HEK293 (cell line): ENCODE data around the gene LRRK1.

ENCODE experiments used
- CTCF ChIA-PET: fragments of 350-600 bp; formaldehyde crosslinking; extraction: SDS; loops from one replicate; lab custom pipeline; 2021; ENCODE audit warnings: antibody characterized with exemption; lab: Yijun Ruan, JAX
- POLR2A ChIA-PET: fragments of 300-600 bp; formaldehyde crosslinking; extraction: SDS; loops from one replicate; lab custom pipeline; 2020; ENCODE audit warnings: antibody characterized with exemption, inconsistent platforms; lab: Yijun Ruan, JAX
- H3K27ac ChIP-seq: fragments of 200-500 bp; sonication (Bioruptor generic); 2 replicates; pipeline ENCODE4 v1.5.1; 2014; ENCODE audit warnings: low read depth, low read length, control low read depth, inconsistent platforms; ENCODE audit errors: extremely low read depth
- H3K36me3 ChIP-seq, 2 experiments: fragments of 200-500 bp in 1 of 2; sonication (Bioruptor generic) in 1 of 2; 1 replicate in 1 of 2; 2 replicates in 1 of 2; pipeline ENCODE4 v1.5.1; 2014 to 2017; ENCODE audit warnings: inconsistent platforms in 2 of 2, low read length in 2 of 2; ENCODE audit not compliant: control insufficient read depth in 2 of 2, insufficient read depth in 1 of 2
- H3K4me1 ChIP-seq: fragments of 200-500 bp; sonication (Bioruptor generic); 2 replicates; pipeline ENCODE4 v1.5.1; 2014; ENCODE audit warnings: mild to moderate bottlenecking, low read length, inconsistent platforms; ENCODE audit not compliant: control insufficient read depth, insufficient read depth
- H3K4me3 ChIP-seq: 2 replicates; pipeline ENCODE4 v1.5.1; 2011; ENCODE audit warnings: low read depth, mild to moderate bottlenecking, control low read depth, low read length, moderate library complexity
- H3K9me3 ChIP-seq: fragments of 200-500 bp; sonication (Bioruptor generic); 2 replicates; pipeline ENCODE4 v1.5.1; 2014; ENCODE audit warnings: low read depth, low read length, inconsistent platforms; ENCODE audit not compliant: control insufficient read depth, insufficient read depth
- IKZF3 ChIP-seq: fragments of 450-650 bp; IDR thresholded peaks from 2 replicates; pipeline ENCODE4 v1.5.0; 2018; ENCODE audit warnings: missing biosample characterization, mild to moderate bottlenecking, missing genetic modification characterization, moderate library complexity
- YY2 ChIP-seq: fragments of 450-650 bp; formaldehyde crosslinking; IDR thresholded peaks from 2 replicates; pipeline ENCODE4 v1.5.1; 2016; ENCODE audit warnings: missing biosample characterization, missing genetic modification characterization
- ZBTB7A ChIP-seq: fragments of 450-650 bp; formaldehyde crosslinking; IDR thresholded peaks from 2 replicates; pipeline ENCODE4 v1.5.1; 2016; ENCODE audit warnings: low read depth, missing biosample characterization, missing genetic modification characterization
- ZFP3 ChIP-seq: fragments of 450-650 bp; formaldehyde crosslinking; IDR thresholded peaks from 2 replicates; pipeline ENCODE4 v1.5.1; 2016; ENCODE audit warnings: low read depth, missing biosample characterization, missing genetic modification characterization
- ZNF132 ChIP-seq: fragments of 450-650 bp; formaldehyde crosslinking; IDR thresholded peaks from 2 replicates; pipeline ENCODE4 v1.5.1; 2017; ENCODE audit warnings: missing biosample characterization, missing genetic modification characterization, borderline replicate concordance
- ZNF138 ChIP-seq: fragments of 450-650 bp; formaldehyde crosslinking; IDR thresholded peaks from 2 replicates; pipeline ENCODE4 v1.5.1; 2016; ENCODE audit warnings: missing biosample characterization, missing genetic modification characterization, borderline replicate concordance
- ZNF140 ChIP-seq: fragments of 450-650 bp; formaldehyde crosslinking; IDR thresholded peaks from 2 replicates; pipeline ENCODE4 v1.5.1; 2016; ENCODE audit warnings: missing biosample characterization, missing genetic modification characterization
- ZNF175 ChIP-seq: fragments of 450-650 bp; formaldehyde crosslinking; IDR thresholded peaks from 2 replicates; pipeline ENCODE4 v1.5.1; 2016; ENCODE audit warnings: missing biosample characterization, missing genetic modification characterization
- ZNF202 ChIP-seq: fragments of 450-650 bp; formaldehyde crosslinking; IDR thresholded peaks from 2 replicates; pipeline ENCODE4 v1.5.1; 2016; ENCODE audit warnings: missing biosample characterization, missing genetic modification characterization, borderline replicate concordance
- ZNF555 ChIP-seq: fragments of 450-650 bp; formaldehyde crosslinking; conservative IDR thresholded peaks from 2 replicates; pipeline ENCODE4 v1.5.1; 2017; ENCODE audit warnings: missing biosample characterization, mild to moderate bottlenecking, missing genetic modification characterization, inconsistent platforms
- ZSCAN23 ChIP-seq: fragments of 450-650 bp; formaldehyde crosslinking; IDR thresholded peaks from 2 replicates; pipeline ENCODE4 v1.5.1; 2016; ENCODE audit warnings: missing biosample characterization, missing genetic modification characterization
- TF ChIP-seq, protein P1 (sequence below): fragments of 450-650 bp; formaldehyde crosslinking; IDR thresholded peaks from 2 replicates; pipeline ENCODE4 v1.5.1; 2016; ENCODE audit warnings: missing biosample characterization, missing genetic modification characterization
- TF ChIP-seq, protein P2 (sequence below): fragments of 450-650 bp; formaldehyde crosslinking; IDR thresholded peaks from 2 replicates; pipeline ENCODE4 v1.5.1; 2016; ENCODE audit warnings: missing biosample characterization, missing genetic modification characterization
- TF ChIP-seq, protein P3 (sequence below): fragments of 450-650 bp; formaldehyde crosslinking; IDR thresholded peaks from 2 replicates; pipeline ENCODE4 v1.5.1; 2016; ENCODE audit warnings: missing biosample characterization, missing genetic modification characterization, borderline replicate concordance

The LRRK1 gene

DNA sequence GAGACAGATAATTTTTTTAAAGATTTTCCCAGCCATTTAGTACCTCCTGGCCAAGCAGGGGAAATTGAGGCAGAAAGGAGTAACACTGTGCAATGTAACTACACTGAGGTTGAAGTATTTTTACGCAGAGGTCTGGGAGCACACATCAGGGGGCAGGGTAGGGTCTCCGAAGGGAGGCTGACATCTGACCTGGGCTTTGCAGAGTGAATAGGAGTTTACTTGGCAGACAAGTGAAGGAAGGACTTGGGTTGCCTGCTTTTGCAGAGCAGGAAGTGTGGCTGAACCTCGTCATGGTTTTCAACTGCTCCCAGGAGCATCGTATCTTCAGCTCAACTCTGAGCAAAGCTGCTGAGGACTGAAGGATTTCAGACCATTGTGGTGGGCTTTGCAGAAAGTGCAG, 66.2 kb downstream of the LRRK1 start:
- Histone ChIP-seq H3K9me3 (no peaks in the 10 kb centered on the region), H3K4me1 (no peaks in the 10 kb centered on the region), H3K36me3 (no peaks in the 10 kb centered on the region), H3K27ac (no peak overlapping the region), H3K4me3 (no peak overlapping the region)
- CTCF ChIA-PET, result interaction anchor here (0.5 to 4.5 kb wide), 2 partner anchors 23 to 157 kb away, joined by 3 to 26 read pairs; no protein-coding TSS in a partner anchor
- POLR2A ChIA-PET, result no interaction called here
- peak; percentile 70 for TF ChIP-seq ZFP3 (tag by site-specific recombination)
- TF ChIP-seq, protein P1, sequence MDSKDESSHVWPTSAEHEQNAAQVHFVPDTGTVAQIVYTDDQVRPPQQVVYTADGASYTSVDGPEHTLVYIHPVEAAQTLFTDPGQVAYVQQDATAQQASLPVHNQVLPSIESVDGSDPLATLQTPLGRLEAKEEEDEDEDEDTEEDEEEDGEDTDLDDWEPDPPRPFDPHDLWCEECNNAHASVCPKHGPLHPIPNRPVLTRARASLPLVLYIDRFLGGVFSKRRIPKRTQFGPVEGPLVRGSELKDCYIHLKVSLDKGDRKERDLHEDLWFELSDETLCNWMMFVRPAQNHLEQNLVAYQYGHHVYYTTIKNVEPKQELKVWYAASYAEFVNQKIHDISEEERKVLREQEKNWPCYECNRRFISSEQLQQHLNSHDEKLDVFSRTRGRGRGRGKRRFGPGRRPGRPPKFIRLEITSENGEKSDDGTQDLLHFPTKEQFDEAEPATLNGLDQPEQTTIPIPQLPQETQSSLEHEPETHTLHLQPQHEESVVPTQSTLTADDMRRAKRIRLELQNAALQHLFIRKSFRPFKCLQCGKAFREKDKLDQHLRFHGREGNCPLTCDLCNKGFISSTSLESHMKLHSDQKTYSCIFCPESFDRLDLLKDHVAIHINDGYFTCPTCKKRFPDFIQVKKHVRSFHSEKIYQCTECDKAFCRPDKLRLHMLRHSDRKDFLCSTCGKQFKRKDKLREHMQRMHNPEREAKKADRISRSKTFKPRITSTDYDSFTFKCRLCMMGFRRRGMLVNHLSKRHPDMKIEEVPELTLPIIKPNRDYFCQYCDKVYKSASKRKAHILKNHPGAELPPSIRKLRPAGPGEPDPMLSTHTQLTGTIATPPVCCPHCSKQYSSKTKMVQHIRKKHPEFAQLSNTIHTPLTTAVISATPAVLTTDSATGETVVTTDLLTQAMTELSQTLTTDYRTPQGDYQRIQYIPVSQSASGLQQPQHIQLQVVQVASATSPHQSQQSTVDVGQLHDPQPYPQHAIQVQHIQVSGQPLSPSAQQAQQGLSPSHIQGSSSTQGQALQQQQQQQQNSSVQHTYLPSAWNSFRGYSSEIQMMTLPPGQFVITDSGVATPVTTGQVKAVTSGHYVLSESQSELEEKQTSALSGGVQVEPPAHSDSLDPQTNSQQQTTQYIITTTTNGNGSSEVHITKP (tag by site-specific recombination), result no peak
- TF ChIP-seq, all 188 proteins: peak for 1

DNA sequence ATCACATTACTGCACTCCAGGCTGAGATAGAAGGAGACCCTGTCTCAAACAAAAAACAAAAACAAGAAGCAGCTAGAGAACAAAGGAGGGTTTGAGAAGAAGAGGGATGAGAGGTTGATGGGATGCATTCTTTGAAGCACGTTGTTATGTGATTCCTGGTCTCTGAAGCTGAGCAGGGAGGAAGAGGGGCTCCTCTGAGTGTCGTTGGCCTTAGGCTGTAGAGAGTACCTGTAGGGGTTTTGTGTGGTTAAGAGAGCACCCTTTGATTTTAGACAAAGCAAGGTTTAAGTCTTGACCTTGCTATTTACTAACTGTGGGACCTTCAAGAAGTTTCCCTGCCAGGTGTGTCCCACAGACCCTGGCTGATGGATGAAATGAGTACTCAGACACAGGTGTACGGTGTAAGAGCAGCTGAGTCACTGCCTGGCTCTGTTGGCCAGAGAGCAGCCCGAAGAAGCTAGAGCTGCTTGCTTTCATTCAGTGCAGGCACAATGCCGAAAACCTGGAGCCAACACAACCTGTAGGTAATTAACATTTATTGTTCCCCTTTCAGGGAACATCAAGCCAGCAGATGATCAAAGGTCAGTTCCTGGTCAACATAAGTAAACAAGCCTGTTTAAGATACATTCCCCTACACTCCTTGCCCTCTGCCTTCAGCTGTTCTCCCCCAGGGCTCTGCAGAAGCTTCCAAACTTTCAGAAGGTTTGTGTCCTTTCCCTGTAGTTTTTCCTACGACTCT, 67.2 kb downstream of the LRRK1 start:
- ChIA-PET CTCF (interaction anchor here (0.5 to 4.5 kb wide), 3 partner anchors 22 to 156 kb away, joined by 3 to 26 read pairs (median 4); no protein-coding TSS in a partner anchor), POLR2A (no interaction called here)
- Histone ChIP-seq H3K4me3 (no peak overlapping the region), H3K36me3 (no peaks in the 10 kb centered on the region), H3K9me3 (no peaks in the 10 kb centered on the region), H3K4me1 (no peaks in the 10 kb centered on the region), H3K27ac (no peak overlapping the region)
- TF ChIP-seq ZNF132 (tag by site-specific recombination), result no peak
- TF ChIP-seq YY2, result no peak
- TF ChIP-seq ZSCAN23 (tag by site-specific recombination), result no peak
- TF ChIP-seq, protein P2, sequence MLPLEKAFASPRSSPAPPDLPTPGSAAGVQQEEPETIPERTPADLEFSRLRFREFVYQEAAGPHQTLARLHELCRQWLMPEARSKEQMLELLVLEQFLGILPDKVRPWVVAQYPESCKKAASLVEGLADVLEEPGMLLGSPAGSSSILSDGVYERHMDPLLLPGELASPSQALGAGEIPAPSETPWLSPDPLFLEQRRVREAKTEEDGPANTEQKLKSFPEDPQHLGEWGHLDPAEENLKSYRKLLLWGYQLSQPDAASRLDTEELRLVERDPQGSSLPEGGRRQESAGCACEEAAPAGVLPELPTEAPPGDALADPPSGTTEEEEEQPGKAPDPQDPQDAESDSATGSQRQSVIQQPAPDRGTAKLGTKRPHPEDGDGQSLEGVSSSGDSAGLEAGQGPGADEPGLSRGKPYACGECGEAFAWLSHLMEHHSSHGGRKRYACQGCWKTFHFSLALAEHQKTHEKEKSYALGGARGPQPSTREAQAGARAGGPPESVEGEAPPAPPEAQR (tag by site-specific recombination), result no peak
- no peak for TF ChIP-seq IKZF3 (tag by site-specific recombination)
- no peak for TF ChIP-seq ZNF175
- no peak for TF ChIP-seq ZNF555 (tag by site-specific recombination)
- no peak for TF ChIP-seq ZNF140 (tag by site-specific recombination)
- TF ChIP-seq ZNF202 (tag by site-specific recombination), result no peak
- no peak for TF ChIP-seq ZBTB7A (tag by site-specific recombination)
- no peak for TF ChIP-seq ZNF138 (tag by site-specific recombination)
- TF ChIP-seq, protein P3, sequence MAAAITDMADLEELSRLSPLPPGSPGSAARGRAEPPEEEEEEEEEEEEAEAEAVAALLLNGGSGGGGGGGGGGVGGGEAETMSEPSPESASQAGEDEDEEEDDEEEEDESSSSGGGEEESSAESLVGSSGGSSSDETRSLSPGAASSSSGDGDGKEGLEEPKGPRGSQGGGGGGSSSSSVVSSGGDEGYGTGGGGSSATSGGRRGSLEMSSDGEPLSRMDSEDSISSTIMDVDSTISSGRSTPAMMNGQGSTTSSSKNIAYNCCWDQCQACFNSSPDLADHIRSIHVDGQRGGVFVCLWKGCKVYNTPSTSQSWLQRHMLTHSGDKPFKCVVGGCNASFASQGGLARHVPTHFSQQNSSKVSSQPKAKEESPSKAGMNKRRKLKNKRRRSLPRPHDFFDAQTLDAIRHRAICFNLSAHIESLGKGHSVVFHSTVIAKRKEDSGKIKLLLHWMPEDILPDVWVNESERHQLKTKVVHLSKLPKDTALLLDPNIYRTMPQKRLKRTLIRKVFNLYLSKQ (tag by site-specific recombination), result no peak
